ENCODE measurements around the gene PRRC2B.

The PRRC2B gene

GRCh38 chr9:131475956-131476776 is 82.3 kb downstream of the PRRC2B start:
- H3K4me1 Mint-ChIP-seq, result peaks cover 6% of the 10 kb centered on the region
- no peak overlapping the region for H3K27ac Mint-ChIP-seq
- no peak for ATAC-seq
- H3K4me3 Mint-ChIP-seq, result no peak overlapping the region
- H3K27me3 Mint-ChIP-seq, result no peaks in the 10 kb centered on the region
- no peaks in the 10 kb centered on the region for H3K9me3 Mint-ChIP-seq
- H3K36me3 Mint-ChIP-seq, result peaks cover 67% of the 10 kb centered on the region

GRCh38 chr9:131476777-131477345 is 83.0 kb downstream of the PRRC2B start:
- Mint-ChIP-seq H3K9me3 (no peaks in the 10 kb centered on the region), H3K27me3 (no peaks in the 10 kb centered on the region), H3K4me3 (no peak overlapping the region), H3K27ac (no peak overlapping the region), H3K4me1 (peaks cover 6% of the 10 kb centered on the region), H3K36me3 (peaks cover 64% of the 10 kb centered on the region)
- no peak for ATAC-seq

GRCh38 chr9:131477367-131477766 is 83.5 kb downstream of the PRRC2B start:
- Mint-ChIP-seq H3K36me3 (peaks cover 67% of the 10 kb centered on the region), H3K27ac (no peak overlapping the region), H3K4me3 (no peak overlapping the region)

GRCh38 chr9:131477816-131478419 is 84.0 kb downstream of the PRRC2B start:
- H3K4me3 Mint-ChIP-seq, result no peak overlapping the region
- no peak for ATAC-seq
- no peaks in the 10 kb centered on the region for H3K27me3 Mint-ChIP-seq
- H3K4me1 Mint-ChIP-seq, result peaks cover 6% of the 10 kb centered on the region
- H3K36me3 Mint-ChIP-seq, result peaks cover 67% of the 10 kb centered on the region
- no peaks in the 10 kb centered on the region for H3K9me3 Mint-ChIP-seq
- H3K27ac Mint-ChIP-seq, result peak overlapping the region; percentile 45

More at GRCh38 chr9:131477367-131477766, 83.5 kb downstream of the PRRC2B start:
- H3K4me1 Mint-ChIP-seq, result peaks cover 6% of the 10 kb centered on the region
- H3K9me3 Mint-ChIP-seq, result no peaks in the 10 kb centered on the region
- H3K27me3 Mint-ChIP-seq, result no peaks in the 10 kb centered on the region
- ATAC-seq, result no peak

- Mint-ChIP-seq H3K27me3 (no peaks in the 10 kb centered on the region), H3K27ac (peak overlapping the region; percentile 45), H3K9me3 (no peaks in the 10 kb centered on the region), H3K4me3 (peak overlapping the region; percentile 6), H3K4me1 (peaks cover 6% of the 10 kb centered on the region), H3K36me3 (peaks cover 67% of the 10 kb centered on the region)
- peak; percentile 43 for ATAC-seq
Observed at GRCh38 chr9:131478421-131478868, 84.6 kb downstream of the PRRC2B start.

- Mint-ChIP-seq H3K4me1 (peaks cover 6% of the 10 kb centered on the region), H3K36me3 (peaks cover 67% of the 10 kb centered on the region)
- no peak for ATAC-seq
Observed at GRCh38 chr9:131478911-131479310, 85.0 kb downstream of the PRRC2B start.

GRCh38 chr9:131480258-131480657 is 86.4 kb downstream of the PRRC2B start:
- Mint-ChIP-seq H3K27ac (no peak overlapping the region), H3K9me3 (no peaks in the 10 kb centered on the region), H3K36me3 (peaks cover 61% of the 10 kb centered on the region), H3K27me3 (no peaks in the 10 kb centered on the region), H3K4me1 (peaks cover 6% of the 10 kb centered on the region), H3K4me3 (no peak overlapping the region)
- ATAC-seq, result no peak

More at GRCh38 chr9:131478911-131479310, 85.0 kb downstream of the PRRC2B start:
- H3K9me3 Mint-ChIP-seq, result no peaks in the 10 kb centered on the region
- no peak overlapping the region for H3K4me3 Mint-ChIP-seq
- H3K27me3 Mint-ChIP-seq, result no peaks in the 10 kb centered on the region
- no peak overlapping the region for H3K27ac Mint-ChIP-seq

- Mint-ChIP-seq H3K4me3 (no peak overlapping the region), H3K9me3 (no peaks in the 10 kb centered on the region), H3K36me3 (peaks cover 59% of the 10 kb centered on the region), H3K4me1 (peaks cover 6% of the 10 kb centered on the region), H3K27me3 (no peaks in the 10 kb centered on the region), H3K27ac (no peak overlapping the region)
- no peak for ATAC-seq
Observed at GRCh38 chr9:131481441-131482342, 87.8 kb downstream of the PRRC2B start.

- H3K4me1 Mint-ChIP-seq, result peaks cover 6% of the 10 kb centered on the region
- no peak for ATAC-seq
- no peaks in the 10 kb centered on the region for H3K9me3 Mint-ChIP-seq
- no peak overlapping the region for H3K27ac Mint-ChIP-seq
- H3K36me3 Mint-ChIP-seq, result peaks cover 62% of the 10 kb centered on the region
- no peaks in the 10 kb centered on the region for H3K27me3 Mint-ChIP-seq
- no peak overlapping the region for H3K4me3 Mint-ChIP-seq
Observed at GRCh38 chr9:131482343-131483006, 88.6 kb downstream of the PRRC2B start.

GRCh38 chr9:131483319-131484050 is 89.6 kb downstream of the PRRC2B start:
- peaks cover 1% of the 10 kb centered on the region for H3K4me1 Mint-ChIP-seq
- no peak for ATAC-seq
- H3K27ac Mint-ChIP-seq, result no peak overlapping the region
- H3K36me3 Mint-ChIP-seq, result peaks cover 64% of the 10 kb centered on the region
- no peak overlapping the region for H3K4me3 Mint-ChIP-seq
- no peaks in the 10 kb centered on the region for H3K9me3 Mint-ChIP-seq
- H3K27me3 Mint-ChIP-seq, result no peaks in the 10 kb centered on the region

- Mint-ChIP-seq H3K4me3 (no peak overlapping the region), H3K4me1 (no peaks in the 10 kb centered on the region), H3K27me3 (no peaks in the 10 kb centered on the region), H3K27ac (no peak overlapping the region), H3K9me3 (no peaks in the 10 kb centered on the region), H3K36me3 (peaks cover 67% of the 10 kb centered on the region)
- no peak for ATAC-seq
Observed at GRCh38 chr9:131484051-131484445, 90.2 kb downstream of the PRRC2B start.

- H3K27ac Mint-ChIP-seq, result no peak overlapping the region
- no peak overlapping the region for H3K4me3 Mint-ChIP-seq
- no peaks in the 10 kb centered on the region for H3K4me1 Mint-ChIP-seq
- H3K36me3 Mint-ChIP-seq, result peaks cover 68% of the 10 kb centered on the region
- H3K9me3 Mint-ChIP-seq, result no peaks in the 10 kb centered on the region
- H3K27me3 Mint-ChIP-seq, result no peaks in the 10 kb centered on the region
- no peak for ATAC-seq
Observed at GRCh38 chr9:131484560-131485185, 90.8 kb downstream of the PRRC2B start.

GRCh38 chr9:131485206-131485605 is 91.3 kb downstream of the PRRC2B start:
- peaks cover 73% of the 10 kb centered on the region for H3K36me3 Mint-ChIP-seq
- H3K9me3 Mint-ChIP-seq, result no peaks in the 10 kb centered on the region
- H3K4me3 Mint-ChIP-seq, result no peak overlapping the region
- H3K4me1 Mint-ChIP-seq, result no peaks in the 10 kb centered on the region
- no peak for ATAC-seq
- no peak overlapping the region for H3K27ac Mint-ChIP-seq
- no peaks in the 10 kb centered on the region for H3K27me3 Mint-ChIP-seq

Measured in stimulated activated memory B cell treated with anti-CD40 and anti-IgM and Interleukin-4, amounts not matched to agents 10 μg/mL and 1 μg/mL and 100 μg/mL, for 72 hours (primary cell).